Tibial nerve (tissue), 4 donors: ENCODE measurements around the gene LRRC10B. TPM values are rescaled to one million over a fixed set of nuclear protein-coding genes. Genes with fewer than 3 reads are reported as not detected.
"Not testable (repeated sequence)": the region's sequence is repeated elsewhere in the genome, so short reads cannot be mapped to it uniquely, and the experiment has no call there.

Experiments used
- DNase-seq, 2 donors: peaks; one replicate each; pipeline ENCODE4 v3.0.0-alpha.2; 2019; ENCODE audit warnings: low spot score in 2 of 2
- H3K27ac ChIP-seq, 4 donors: fragments of 200-600 bp; sonication (generic) in 3 of 4; one replicate each; pipeline ENCODE4 v1.5.1; 2017 to 2019; ENCODE audit warnings: mild to moderate bottlenecking in 1 of 4
- H3K27me3 ChIP-seq, 2 donors: fragments of 200-600 bp; sonication (generic) in 1 of 2; one replicate each; pipeline versions ENCODE4 v1.5.1 to v1.6.0; 2017 to 2019
- H3K36me3 ChIP-seq, 3 donors: fragments of 200-600 bp; sonication (generic); one replicate each; pipeline ENCODE4 v1.5.1; 2018 to 2019
- H3K4me1 ChIP-seq, 4 donors: fragments of 200-600 bp; sonication (generic) in 3 of 4; one replicate each; pipeline ENCODE4 v1.5.1; 2017 to 2019
- H3K4me3 ChIP-seq, 4 donors: fragments of 200-600 bp; sonication (generic) in 3 of 4; one replicate each; pipeline ENCODE4 v1.5.1; 2017 to 2019; ENCODE audit warnings: mild to moderate bottlenecking in 1 of 4, moderate library complexity in 1 of 4
- H3K9me3 ChIP-seq, 4 donors: fragments of 200-600 bp; sonication (generic) in 3 of 4; one replicate each; pipeline ENCODE4 v1.5.1; 2017 to 2019
- EP300 ChIP-seq, 2 donors: sonication (generic); formaldehyde crosslinking; IDR thresholded peaks; one replicate each; pipeline ENCODE4 v1.6.1; 2017; ENCODE audit warnings: antibody characterized with exemption in 2 of 2, mild to moderate bottlenecking in 1 of 2
- POLR2A ChIP-seq, 2 donors: fragments of 450-650 bp; IDR thresholded peaks; one replicate each; pipeline ENCODE4 v1.6.1; 2017; ENCODE audit warnings: antibody characterized with exemption in 2 of 2, mild to moderate bottlenecking in 2 of 2, moderate library complexity in 2 of 2
- WGBS, 2 donors: methylation state at CpG; one replicate each; pipeline ENCODE4 v1.1.5; 2018; 5-methylcytosine and 5-hydroxymethylcytosine counted together
- total RNA-seq, 4 donors: library from RNA; depleted of rRNA; stranded (reverse); fragments of >200 nt; gene quantifications; one replicate each; pipeline ENCODE4 v1.1.0, GENCODE V29; 2016
- TF ChIP-seq, protein P1 (sequence below), 5 experiments: fragments of 200-600 bp in 3 of 5; fragments of 450-650 bp in 2 of 5; sonication (generic) in 3 of 5; IDR thresholded peaks; one replicate each; pipeline ENCODE4 v1.5.1; 2016 to 2019; ENCODE audit warnings: antibody characterized with exemption in 5 of 5, mild to moderate bottlenecking in 3 of 5, moderate library complexity in 2 of 5

LRRC10B gene
- total RNA-seq, 4 donors from 2014 or later: 0.21 to 3.6 (median 1.0) TPM

GRCh38 chr11:61476371-61476770 lies 32.2 kb upstream of the LRRC10B start:
- Histone ChIP-seq H3K27me3 (no peaks in the 10 kb centered on the region), H3K27ac (peak overlapping the region in 2 of 4 donors; percentile 20 to 85), H3K4me3 (no peak overlapping the region), H3K4me1 (peaks cover 0 to 62% (median 10%) of the 10 kb centered on the region in 4 donors), H3K36me3 (peaks cover 0 to 16% (median 0%) of the 10 kb centered on the region in 3 donors), H3K9me3 (peaks cover 0 to 7% (median 0%) of the 10 kb centered on the region in 4 donors)
- DNase-seq: no peak
- WGBS, 2 donors: 80 to 94% methylated on average over 3 of the region's 3 CpGs
- TF ChIP-seq POLR2A (IDR thresholded peaks at IDR 0.05): no peak
- no peak for TF ChIP-seq EP300 (IDR thresholded peaks at IDR 0.05)
- TF ChIP-seq, protein P1, sequence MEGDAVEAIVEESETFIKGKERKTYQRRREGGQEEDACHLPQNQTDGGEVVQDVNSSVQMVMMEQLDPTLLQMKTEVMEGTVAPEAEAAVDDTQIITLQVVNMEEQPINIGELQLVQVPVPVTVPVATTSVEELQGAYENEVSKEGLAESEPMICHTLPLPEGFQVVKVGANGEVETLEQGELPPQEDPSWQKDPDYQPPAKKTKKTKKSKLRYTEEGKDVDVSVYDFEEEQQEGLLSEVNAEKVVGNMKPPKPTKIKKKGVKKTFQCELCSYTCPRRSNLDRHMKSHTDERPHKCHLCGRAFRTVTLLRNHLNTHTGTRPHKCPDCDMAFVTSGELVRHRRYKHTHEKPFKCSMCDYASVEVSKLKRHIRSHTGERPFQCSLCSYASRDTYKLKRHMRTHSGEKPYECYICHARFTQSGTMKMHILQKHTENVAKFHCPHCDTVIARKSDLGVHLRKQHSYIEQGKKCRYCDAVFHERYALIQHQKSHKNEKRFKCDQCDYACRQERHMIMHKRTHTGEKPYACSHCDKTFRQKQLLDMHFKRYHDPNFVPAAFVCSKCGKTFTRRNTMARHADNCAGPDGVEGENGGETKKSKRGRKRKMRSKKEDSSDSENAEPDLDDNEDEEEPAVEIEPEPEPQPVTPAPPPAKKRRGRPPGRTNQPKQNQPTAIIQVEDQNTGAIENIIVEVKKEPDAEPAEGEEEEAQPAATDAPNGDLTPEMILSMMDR (IDR thresholded peaks at IDR 0.05): no peak

- no peaks in the 10 kb centered on the region for H3K27me3 ChIP-seq
- peaks cover 0 to 16% (median 0%) of the 10 kb centered on the region in 3 donors for H3K36me3 ChIP-seq
- H3K4me1 ChIP-seq: peaks cover 0 to 61% (median 10%) of the 10 kb centered on the region in 4 donors
- H3K9me3 ChIP-seq: peaks cover 0 to 7% (median 0%) of the 10 kb centered on the region in 4 donors
- TF ChIP-seq POLR2A (IDR thresholded peaks at IDR 0.05) (no peak), EP300 (IDR thresholded peaks at IDR 0.05) (no peak)
- TF ChIP-seq, protein P1 (IDR thresholded peaks at IDR 0.05): no peak
- DNase-seq: no peak
- H3K4me3 ChIP-seq: no peak overlapping the region
- WGBS, 2 donors: 44 to 45% methylated on average over 8 of the region's 8 CpGs
- peak overlapping the region in 1 of 4 donors; percentile 85 for H3K27ac ChIP-seq
Observed at GRCh38 chr11:61477126-61477525, 31.4 kb upstream of the LRRC10B start.

GRCh38 chr11:61477727-61478148 lies 30.8 kb upstream of the LRRC10B start:
- Histone ChIP-seq H3K9me3 (peaks cover 0 to 7% (median 0%) of the 10 kb centered on the region in 4 donors), H3K36me3 (peaks cover 0 to 14% (median 0%) of the 10 kb centered on the region in 3 donors), H3K27ac (peak overlapping the region in 1 of 4 donors; percentile 85), H3K27me3 (no peaks in the 10 kb centered on the region), H3K4me1 (peaks cover 0 to 59% (median 10%) of the 10 kb centered on the region in 4 donors), H3K4me3 (no peak overlapping the region)
- TF ChIP-seq EP300 (IDR thresholded peaks at IDR 0.05) (no peak), POLR2A (IDR thresholded peaks at IDR 0.05) (no peak)
- TF ChIP-seq, protein P1 (IDR thresholded peaks at IDR 0.05): peak; percentile 90 to 96 (median 93)
- DNase-seq: peak; percentile 33 to 63
- 3 to 7% methylated on average over 10 to 15 of the region's 18 CpGs for WGBS, 2 donors

GRCh38 chr11:61479360-61480058 lies 29.0 kb upstream of the LRRC10B start:
- not testable (repeated sequence) for H3K27me3 ChIP-seq, H3K4me3 ChIP-seq, H3K36me3 ChIP-seq, H3K9me3 ChIP-seq, H3K27ac ChIP-seq, DNase-seq
- WGBS, 2 donors: 85 to 93% methylated on average over 11 of the region's 11 CpGs
- peaks cover 0 to 50% (median 10%) of the 10 kb centered on the region in 4 donors for H3K4me1 ChIP-seq

- peaks cover 0 to 40% (median 10%) of the 10 kb centered on the region in 4 donors for H3K4me1 ChIP-seq
- no peak for TF ChIP-seq EP300 (IDR thresholded peaks at IDR 0.05)
- TF ChIP-seq POLR2A (IDR thresholded peaks at IDR 0.05): no peak
- TF ChIP-seq, protein P1 (IDR thresholded peaks at IDR 0.05): no peak
- no peaks in the 10 kb centered on the region for H3K27me3 ChIP-seq
- no peak overlapping the region for H3K4me3 ChIP-seq
- peaks cover 0 to 7% (median 0%) of the 10 kb centered on the region in 3 donors for H3K36me3 ChIP-seq
- DNase-seq: no peak
- no peak overlapping the region for H3K27ac ChIP-seq
- 60 to 68% methylated on average over 15 of the region's 15 CpGs for WGBS, 2 donors
- H3K9me3 ChIP-seq: no peaks in the 10 kb centered on the region
Observed at GRCh38 chr11:61480261-61480993, 28.1 kb upstream of the LRRC10B start.
